ENCODE measurements around the gene DLEC1. TPM values are rescaled to one million over a fixed set of nuclear protein-coding genes. Genes with fewer than 3 reads are reported as not detected.

DLEC1 gene
- total and polyA plus RNA-seq, 2 of the 4 experiments (the other 2 are of a cell fraction), result 0.03 TPM; not detected in 1

DNA sequence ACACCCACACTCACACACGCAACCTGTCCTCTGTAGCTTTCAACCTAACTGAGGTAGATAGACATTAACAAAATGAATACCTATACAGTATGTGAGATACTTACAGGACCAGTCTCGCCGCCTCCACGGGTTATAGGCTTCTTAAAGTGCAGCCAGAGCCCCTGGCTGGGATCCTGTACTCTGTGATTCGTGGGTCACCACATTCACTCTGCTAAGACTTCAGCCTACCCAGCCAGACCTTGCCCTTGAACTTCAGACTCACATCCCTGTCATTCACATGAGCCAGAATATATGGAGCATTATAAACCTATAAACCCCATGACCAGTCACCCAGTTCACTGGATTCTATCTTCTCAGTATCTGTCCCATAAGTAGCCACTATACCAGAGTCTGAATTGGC, 1.4 kb downstream of the DLEC1 start:
- Histone ChIP-seq H3K4me2 (ENCODE audit: low read depth, low read length) (no peak overlapping the region), H4K8ac (ENCODE audit: low read depth in 2 of 2, low read length in 2 of 2) (no peak overlapping the region), H3K27me3 (ENCODE audit: control insufficient read depth, insufficient read depth, low read length) (peaks cover 14% of the 10 kb centered on the region), H3K14ac (replicated peaks; ENCODE audit: low read depth, low read length) (no peak overlapping the region), H4K20me1 (ENCODE audit: insufficient read depth, low read length) (no peaks in the 10 kb centered on the region), H4K91ac (ENCODE audit: insufficient read depth, low read depth, low read length) (no peak overlapping the region), H3K4ac (ENCODE audit: low read depth, low read length) (no peak overlapping the region), H2AFZ (replicated peaks; ENCODE audit: low read length, poor library complexity) (no peak overlapping the region), H3K9ac (ENCODE audit: low read depth, low read length) (no peak overlapping the region), H2AK5ac (ENCODE audit: low read depth, low read length) (no peak overlapping the region), H3K27ac (ENCODE audit: insufficient read depth, low read length) (no peak overlapping the region), H4K5ac (ENCODE audit: low read depth, low read length) (no peak overlapping the region), H3K18ac (ENCODE audit: low read depth, low read length) (no peak overlapping the region), H3K36me3 (ENCODE audit: control insufficient read depth, insufficient read depth, low read length) (no peaks in the 10 kb centered on the region), H2BK15ac (ENCODE audit: low read depth, low read length) (no peak overlapping the region), H2BK5ac (ENCODE audit: low read depth, low read length, poor library complexity, severe bottlenecking) (no peak overlapping the region), H3K9me1 (ENCODE audit: insufficient read depth, low read length) (peaks cover 5% of the 10 kb centered on the region; the same call in 1 of the 2 replicates), H3K4me1 (ENCODE audit: control insufficient read depth, insufficient read depth, low read length) (peaks cover 4% of the 10 kb centered on the region), H3K79me1 (ENCODE audit: low read depth in 1 of 2, low read length in 2 of 2) (no peaks in the 10 kb centered on the region), H2BK20ac (ENCODE audit: low read depth, low read length) (no peak overlapping the region), H3K23ac (ENCODE audit: low read depth, low read length) (no peak overlapping the region), H2BK120ac (ENCODE audit: low read depth, low read length) (no peak overlapping the region), H2AK9ac (replicated peaks; ENCODE audit: low read depth, low read length, poor library complexity) (no peak overlapping the region), H3K9me3 (ENCODE audit: control insufficient read depth, insufficient read depth, low read length) (no peaks in the 10 kb centered on the region), H3K56ac (ENCODE audit: extremely low read depth, insufficient read depth, low read length) (no peak overlapping the region), H3K4me3 (ENCODE audit: insufficient read depth, low read depth, low read length) (no peak overlapping the region)
- ChIA-PET POLR2A (ENCODE audit: unreplicated experiment) (no interaction called here), CTCF (interaction anchor here (1.5 kb wide), 1 partner anchor 37 kb away, joined by 3 read pairs; no protein-coding TSS in a partner anchor)
- dilution Hi-C loops (cut with HindIII; ENCODE audit: low sequenced_read_pairs, unreplicated experiment), result no loop called here
- ATAC-seq (ENCODE audit: low read depth), result no peak
- TF ChIP-seq RCOR1 (IDR thresholded peaks at IDR 0.05; ENCODE audit: insufficient replicate concordance, low read length) (no peak), CEBPB (IDR thresholded peaks at IDR 0.05; ENCODE audit: low read depth, low read length) (no peak), SMC3 (IDR thresholded peaks at IDR 0.05; ENCODE audit: low read depth, low read length) (no peak), NFE2L2 (IDR thresholded peaks at IDR 0.05; ENCODE audit: low read depth, low read length) (no peak), FOS (IDR thresholded peaks at IDR 0.05; ENCODE audit: low read depth, low read length) (no peak), RAD21 (IDR thresholded peaks at IDR 0.05; ENCODE audit: low read length) (no peak), MAFK (IDR thresholded peaks at IDR 0.05; ENCODE audit: low read depth, low read length) (no peak), CHD1 (IDR thresholded peaks at IDR 0.05; ENCODE audit: low read depth, low read length) (no peak), MXI1 (IDR thresholded peaks at IDR 0.05; ENCODE audit: borderline replicate concordance, low read depth, low read length) (no peak), USF2 (IDR thresholded peaks at IDR 0.05; ENCODE audit: low read depth, low read length) (no peak)
- TF ChIP-seq, protein P1, sequence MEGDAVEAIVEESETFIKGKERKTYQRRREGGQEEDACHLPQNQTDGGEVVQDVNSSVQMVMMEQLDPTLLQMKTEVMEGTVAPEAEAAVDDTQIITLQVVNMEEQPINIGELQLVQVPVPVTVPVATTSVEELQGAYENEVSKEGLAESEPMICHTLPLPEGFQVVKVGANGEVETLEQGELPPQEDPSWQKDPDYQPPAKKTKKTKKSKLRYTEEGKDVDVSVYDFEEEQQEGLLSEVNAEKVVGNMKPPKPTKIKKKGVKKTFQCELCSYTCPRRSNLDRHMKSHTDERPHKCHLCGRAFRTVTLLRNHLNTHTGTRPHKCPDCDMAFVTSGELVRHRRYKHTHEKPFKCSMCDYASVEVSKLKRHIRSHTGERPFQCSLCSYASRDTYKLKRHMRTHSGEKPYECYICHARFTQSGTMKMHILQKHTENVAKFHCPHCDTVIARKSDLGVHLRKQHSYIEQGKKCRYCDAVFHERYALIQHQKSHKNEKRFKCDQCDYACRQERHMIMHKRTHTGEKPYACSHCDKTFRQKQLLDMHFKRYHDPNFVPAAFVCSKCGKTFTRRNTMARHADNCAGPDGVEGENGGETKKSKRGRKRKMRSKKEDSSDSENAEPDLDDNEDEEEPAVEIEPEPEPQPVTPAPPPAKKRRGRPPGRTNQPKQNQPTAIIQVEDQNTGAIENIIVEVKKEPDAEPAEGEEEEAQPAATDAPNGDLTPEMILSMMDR (conservative IDR thresholded peaks at IDR 0.05; ENCODE audit: low read depth, low read length), result no peak
- TF ChIP-seq, protein P2, sequence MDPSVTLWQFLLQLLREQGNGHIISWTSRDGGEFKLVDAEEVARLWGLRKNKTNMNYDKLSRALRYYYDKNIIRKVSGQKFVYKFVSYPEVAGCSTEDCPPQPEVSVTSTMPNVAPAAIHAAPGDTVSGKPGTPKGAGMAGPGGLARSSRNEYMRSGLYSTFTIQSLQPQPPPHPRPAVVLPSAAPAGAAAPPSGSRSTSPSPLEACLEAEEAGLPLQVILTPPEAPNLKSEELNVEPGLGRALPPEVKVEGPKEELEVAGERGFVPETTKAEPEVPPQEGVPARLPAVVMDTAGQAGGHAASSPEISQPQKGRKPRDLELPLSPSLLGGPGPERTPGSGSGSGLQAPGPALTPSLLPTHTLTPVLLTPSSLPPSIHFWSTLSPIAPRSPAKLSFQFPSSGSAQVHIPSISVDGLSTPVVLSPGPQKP (IDR thresholded peaks at IDR 0.05; ENCODE audit: borderline replicate concordance, low read depth, low read length), result no peak
- intact Hi-C loops (cut with micrococcal nuclease), result no loop called here
- no TSS peak for BruUV-seq (replicated peaks)
- WGBS, 2 experiments (ENCODE audit: extremely low coverage in 2 of 2, insufficient read length in 1 of 2), result no CpG with 5 or more reads among the region's 5 CpGs
- DNase-seq, result no peak
- in situ Hi-C loops (cut with MboI; ENCODE audit: low sequenced_read_pairs), result no loop called here
